ENCODE results near the gene ME2. TPM values are rescaled to one million over a fixed set of nuclear protein-coding genes. Genes with fewer than 3 reads are reported as not detected.

Gene ME2
- total RNA-seq (2022; extraction: Qiagen RNA extraction; ENCODE audit: low read depth): 31.8 to 42.9 TPM (median 34.9 TPM) in 5 replicates

GRCh38 chr18:50878345-50879301, at the start of gene ME2:
Gene ME2, plus strand, starts transcription at chr18:50879118. Its CDS starts 16,703 bp downstream, at chr18:50895821.

GRCh38 chr18:50967714-50968661, 89.1 kb downstream of the ME2 start, which contains the start of gene ELAC1:
Gene ELAC1, plus strand, starts transcription at chr18:50968040. Its CDS starts 6,365 bp downstream, at chr18:50974405.

Other genes starting within 250 kb of the ME2 start
- gene MRO, start 59.1 kb upstream of the ME2 start, total RNA-seq (2022; extraction: Qiagen RNA extraction; ENCODE audit: low read depth): 0.13 to 0.26 TPM (median 0.23 TPM) in 5 replicates
- 3.7 to 5.8 TPM (median 4.5 TPM) in 5 replicates for gene ELAC1, start 88.9 kb downstream of the ME2 start, total RNA-seq (2022; extraction: Qiagen RNA extraction; ENCODE audit: low read depth)
- 42.2 to 69.6 TPM (median 60.8 TPM) in 5 replicates for gene SMAD4, start 151.1 kb downstream of the ME2 start, total RNA-seq (2022; extraction: Qiagen RNA extraction; ENCODE audit: low read depth)